GOT3 (cell line): ENCODE results near the gene CHTF8.
A peak's percentile ranks its signal among the peaks of the same experiment; 100 is the strongest.

Experiments used
- DNase-seq: peaks from one replicate; lab custom pipeline; 2025; ENCODE audit warnings: mixed read lengths; lab: John Stamatoyannopoulos, UW

Gene CHTF8

GRCh38 chr16:69085032-69085695, 47.2 kb downstream of the CHTF8 start:
- no peak for DNase-seq

- no peak for DNase-seq
These were observed 48.1 kb downstream of the CHTF8 start for GRCh38 chr16:69084289-69084688.

GRCh38 chr16:69083306-69083941, 49.0 kb downstream of the CHTF8 start:
- DNase-seq = no peak

- no peak for DNase-seq
These were observed 52.7 kb downstream of the CHTF8 start for GRCh38 chr16:69079697-69080096.

GRCh38 chr16:69078073-69078472, 54.3 kb downstream of the CHTF8 start:
- DNase-seq = no peak

- no peak for DNase-seq
These were observed 55.1 kb downstream of the CHTF8 start for GRCh38 chr16:69077251-69077650.

GRCh38 chr16:69073181-69073702, 59.1 kb downstream of the CHTF8 start:
- DNase-seq = peak; percentile 39

- DNase-seq = no peak
These were observed 59.8 kb downstream of the CHTF8 start for GRCh38 chr16:69072640-69072974.

GRCh38 chr16:69071036-69071435, 61.4 kb downstream of the CHTF8 start:
- DNase-seq = no peak

- no peak for DNase-seq
These were observed 62.9 kb downstream of the CHTF8 start for GRCh38 chr16:69069504-69069903.
